Heart right ventricle (tissue), 16 donors: Measurements from ENCODE around the gene LRP1B. TPM values are rescaled to one million over a fixed set of nuclear protein-coding genes. Genes with fewer than 3 reads are reported as not detected.

Experiments
- ATAC-seq, 8 donors: fragments of 200-7000 bp; cut with Tn5 transposase; one replicate each; pipeline ENCODE4 v1.9.1; 2020; ENCODE audit warnings: mild to moderate bottlenecking in 8 of 8, moderate library complexity in 8 of 8, moderate number of reproducible peaks in 1 of 8
- DNase-seq, 2 donors: peaks; one replicate each; pipeline ENCODE4 v3.0.0-alpha.2; 2020
- H3K27ac ChIP-seq, 10 donors: fragments of 200-600 bp; sonication (generic) in 2 of 10; one replicate each; pipeline versions ENCODE4 v1.5.0 to v1.8.0; 2020 to 2022; ENCODE audit warnings: mild to moderate bottlenecking in 3 of 10
- H3K27me3 ChIP-seq, 7 donors: fragments of 200-600 bp; one replicate each; pipeline ENCODE4 v1.8.0; 2021 to 2022; ENCODE audit warnings: mild to moderate bottlenecking in 2 of 7
- H3K36me3 ChIP-seq, 9 donors: fragments of 200-600 bp; sonication (generic) in 1 of 9; one replicate each; pipeline versions ENCODE4 v1.5.0 to v1.8.0; 2020 to 2022; ENCODE audit warnings: mild to moderate bottlenecking in 2 of 9
- H3K4me1 ChIP-seq, 9 donors: fragments of 200-600 bp; sonication (generic) in 1 of 9; one replicate each; pipeline versions ENCODE4 v1.5.0 to v1.8.0; 2020 to 2022; ENCODE audit warnings: mild to moderate bottlenecking in 4 of 9
- H3K4me3 ChIP-seq, 10 donors: fragments of 200-600 bp; sonication (generic) in 2 of 10; one replicate each; pipeline versions ENCODE4 v1.5.0 to v1.8.0; 2020 to 2022; ENCODE audit warnings: mild to moderate bottlenecking in 7 of 10, moderate library complexity in 2 of 10
- H3K9me3 ChIP-seq, 11 donors: fragments of 200-600 bp in 10 of 11; sonication (generic) in 2 of 11; one replicate each; pipeline versions ENCODE4 v1.5.0 to v1.8.0; 2013 to 2022; ENCODE audit warnings: mild to moderate bottlenecking in 2 of 11, control low read depth in 1 of 11, moderate library complexity in 1 of 11
- whole genome bisulfite sequencing, 2 donors: extraction: QIAGEN DNeasy Blood & Tissue Kit; methylation state at CpG; one replicate each; pipeline ENCODE4 v1.1.7; 2013; ENCODE audit warnings: inconsistent platforms in 1 of 2; 5-methylcytosine and 5-hydroxymethylcytosine counted together
- intact Hi-C, 10 donors: fragments of 100-400 bp; cut with DNase I; formaldehyde crosslinking; loops; one replicate each; pipeline versions ENCODE4 v1.11.1 to v1.14.2; 2022
- polyA plus RNA-seq, 2 donors: library from polyadenylated mRNA; stranded (reverse); fragments of 200-250 nt; gene quantifications; one replicate each; pipeline ENCODE4 v1.2.3, GENCODE V29; 2013
- total RNA-seq, 10 donors: library from RNA; stranded (reverse); fragmentation: NEBNext Ultra II Directional in 3 of 10; extraction: Animal tissue kit (Norgen Biotek cat#: 25700) in 3 of 10; gene quantifications; one replicate each; pipeline versions ENCODE4 v1.2.1 to v1.2.4, GENCODE V29; 2021 to 2023
- TF ChIP-seq, protein P1 (sequence below), 9 donors: fragments of 200-600 bp; sonication (generic) in 2 of 9; IDR thresholded peaks; one replicate each; pipeline versions ENCODE4 v1.5.0 to v1.8.0; 2021 to 2022; ENCODE audit warnings: antibody characterized with exemption in 9 of 9, mild to moderate bottlenecking in 5 of 9, moderate library complexity in 1 of 9
- donor health status: Arrhythmogenic right ventricular cardiomyopathy.
- donor health status: ischemic (EF 13 %, LVEDD 7.1; RV severe dilation, severe dysfunction).
- donor health status: healthy with polysubstance abuse.
- donor health status: DM: no; HTN: yes; CAD: no.
- donor health status: DM: no; HTN: no; CAD: no.
- donor health status: ischemic (EF 25% LVEDD 6.9; RV normal size, moderate dysfunction).
- donor health status: ischemic (EF 25% LVEDD 5.7; RV mildly dilated, moderate dysfunction).
- donor health status: healthy.
- donor health status: DM: yes; HTN: yes; CAD: no.
- donor health status: Ischemic cardiomyopathy.
- donor health status: ischemic (EF 35%, LVEDD 5.7; RV mildly dilated, moderate dysfunction).
- donor health status: nonischemic (EF 11% LVEDD 7.7; RV severe dilation, severe dysfunction).
- donor health status: DM: yes; HTN: yes; CAD: no.
- donor health status: PGD.
- donor health status: ischemic (EF 29% LVEDD 5.4; RV normal size, mild dysfunction).
- donor health status: nonischemic (EF 23%, LVEDD 6.1; RV moderate dilation, normal function).

Gene LRP1B
- total and polyA plus RNA-seq, 12 donors: 0.02 to 0.27 (median 0.14) TPM; not detected in 1

DNA sequence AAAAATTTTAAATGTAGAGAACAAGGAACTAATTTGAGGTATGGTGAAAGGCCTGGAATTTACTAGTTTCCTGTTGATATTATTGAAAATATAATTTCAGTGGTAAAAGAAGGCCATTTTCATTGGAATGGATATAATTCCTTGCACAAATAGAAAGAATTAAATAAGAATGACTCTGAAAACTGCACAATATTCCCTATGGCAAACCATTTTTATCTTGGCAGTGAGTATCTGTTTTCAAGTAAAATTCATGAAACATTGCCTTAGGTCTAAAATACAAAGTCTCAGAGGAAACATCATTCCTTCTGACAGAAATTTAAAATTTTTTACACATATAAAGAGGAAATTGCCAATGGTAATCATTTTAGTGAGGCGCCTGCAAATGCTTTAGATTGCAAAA, 1468.3 kb downstream of the LRP1B start:
- intact Hi-C loops: no loop called here
- Histone ChIP-seq H3K9me3 (no peaks in the 10 kb centered on the region), H3K4me3 (no peak overlapping the region), H3K36me3 (no peaks in the 10 kb centered on the region), H3K27me3 (no peaks in the 10 kb centered on the region), H3K4me1 (no peaks in the 10 kb centered on the region), H3K27ac (no peak overlapping the region)
- ATAC-seq (no peak), DNase-seq (no peak)
- 89 to 90% methylated on average over 1 of the region's 1 CpG for WGBS, 2 donors
- TF ChIP-seq, protein P1, sequence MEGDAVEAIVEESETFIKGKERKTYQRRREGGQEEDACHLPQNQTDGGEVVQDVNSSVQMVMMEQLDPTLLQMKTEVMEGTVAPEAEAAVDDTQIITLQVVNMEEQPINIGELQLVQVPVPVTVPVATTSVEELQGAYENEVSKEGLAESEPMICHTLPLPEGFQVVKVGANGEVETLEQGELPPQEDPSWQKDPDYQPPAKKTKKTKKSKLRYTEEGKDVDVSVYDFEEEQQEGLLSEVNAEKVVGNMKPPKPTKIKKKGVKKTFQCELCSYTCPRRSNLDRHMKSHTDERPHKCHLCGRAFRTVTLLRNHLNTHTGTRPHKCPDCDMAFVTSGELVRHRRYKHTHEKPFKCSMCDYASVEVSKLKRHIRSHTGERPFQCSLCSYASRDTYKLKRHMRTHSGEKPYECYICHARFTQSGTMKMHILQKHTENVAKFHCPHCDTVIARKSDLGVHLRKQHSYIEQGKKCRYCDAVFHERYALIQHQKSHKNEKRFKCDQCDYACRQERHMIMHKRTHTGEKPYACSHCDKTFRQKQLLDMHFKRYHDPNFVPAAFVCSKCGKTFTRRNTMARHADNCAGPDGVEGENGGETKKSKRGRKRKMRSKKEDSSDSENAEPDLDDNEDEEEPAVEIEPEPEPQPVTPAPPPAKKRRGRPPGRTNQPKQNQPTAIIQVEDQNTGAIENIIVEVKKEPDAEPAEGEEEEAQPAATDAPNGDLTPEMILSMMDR (IDR thresholded peaks at IDR 0.05): no peak

DNA sequence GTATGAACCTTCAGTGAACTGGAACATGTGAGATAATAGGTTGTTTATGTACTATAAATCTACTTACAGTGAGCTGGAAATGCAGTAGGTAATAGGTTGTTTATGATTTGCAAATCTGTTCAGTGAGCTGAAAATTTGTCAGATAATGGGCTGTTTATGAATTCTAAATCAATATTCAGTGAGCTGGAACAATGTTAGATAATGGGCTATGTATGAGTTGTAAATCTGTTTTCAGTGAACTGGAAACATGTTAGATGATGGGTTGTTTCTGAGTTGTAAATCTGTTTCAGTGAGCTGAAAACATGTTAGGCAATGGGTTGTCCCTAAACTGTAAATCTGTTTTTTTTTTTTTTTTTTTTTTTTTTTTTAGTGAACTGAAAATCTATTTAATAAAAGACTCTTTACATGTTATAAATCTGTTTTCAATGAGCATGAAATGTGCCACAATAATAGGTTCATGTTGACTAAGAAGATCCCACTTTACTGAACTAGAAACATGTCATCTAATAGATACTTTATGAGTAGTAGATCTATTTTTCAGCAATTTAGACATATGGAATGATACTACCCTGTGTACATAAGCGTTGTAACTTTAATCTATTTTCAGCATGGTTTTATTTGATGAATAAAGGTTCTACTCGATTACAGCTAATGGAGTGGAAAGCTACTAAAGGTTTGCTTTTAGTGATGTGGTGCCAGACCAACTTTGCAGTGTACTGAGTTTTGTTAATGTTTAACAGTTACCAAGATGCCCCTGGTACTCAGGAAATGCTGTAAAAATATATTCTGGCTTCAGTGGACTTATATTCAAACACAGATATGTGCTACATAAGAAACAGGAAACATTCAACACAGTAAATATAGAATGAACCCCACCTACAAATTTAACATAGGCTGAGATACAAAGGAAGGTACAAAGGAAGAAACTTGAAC, 1471.8 kb downstream of the LRP1B start:
- 68 to 87% methylated on average over 2 of the region's 2 CpGs for WGBS, 2 donors
- H3K36me3 ChIP-seq: no peaks in the 10 kb centered on the region

GRCh38 chr2:140657657-140658056, 1473.2 kb downstream of the LRP1B start:
- Histone ChIP-seq H3K27me3 (no peaks in the 10 kb centered on the region), H3K9me3 (no peaks in the 10 kb centered on the region), H3K4me1 (no peaks in the 10 kb centered on the region), H3K4me3 (no peak overlapping the region), H3K27ac (no peak overlapping the region), H3K36me3 (no peaks in the 10 kb centered on the region)
- intact Hi-C loops: no loop called here
- ATAC-seq (no peak), DNase-seq (no peak)
- TF ChIP-seq, protein P1 (IDR thresholded peaks at IDR 0.05): no peak
- WGBS, 2 donors: 68 to 72% methylated on average over 2 of the region's 2 CpGs

More for the DNA sequence above, 1471.8 kb downstream of the LRP1B start:
- Histone ChIP-seq H3K9me3 (no peaks in the 10 kb centered on the region), H3K4me3 (no peak overlapping the region), H3K4me1 (no peaks in the 10 kb centered on the region), H3K27ac (no peak overlapping the region), H3K27me3 (no peaks in the 10 kb centered on the region)
- TF ChIP-seq, protein P1 (IDR thresholded peaks at IDR 0.05): no peak
- ATAC-seq: no peak
- DNase-seq: no peak
- intact Hi-C loops: no loop called here

DNA sequence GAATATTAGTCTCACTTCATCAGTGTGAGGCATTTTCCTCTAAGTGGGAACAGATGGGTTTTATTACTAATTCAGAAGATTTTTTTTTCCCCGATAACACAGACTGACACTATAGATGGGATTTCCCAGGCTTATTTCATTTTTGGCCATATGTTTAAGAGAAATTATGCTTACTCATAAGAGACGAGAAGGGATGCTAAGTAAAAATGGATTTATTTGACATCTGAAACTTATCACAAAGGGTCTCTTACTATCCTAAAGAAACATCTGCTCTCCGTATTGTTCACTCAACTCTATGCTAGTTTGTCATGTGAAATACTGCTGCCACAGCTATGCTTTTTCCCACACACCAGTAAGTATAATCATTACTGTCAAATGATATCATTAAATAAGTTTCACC, 1476.3 kb downstream of the LRP1B start:
- Histone ChIP-seq H3K4me3 (no peak overlapping the region), H3K36me3 (no peaks in the 10 kb centered on the region), H3K27me3 (no peaks in the 10 kb centered on the region), H3K4me1 (no peaks in the 10 kb centered on the region), H3K9me3 (no peaks in the 10 kb centered on the region), H3K27ac (no peak overlapping the region)
- intact Hi-C loops: no loop called here
- DNase-seq (no peak), ATAC-seq (no peak)
- TF ChIP-seq, protein P1 (IDR thresholded peaks at IDR 0.05): no peak
- 61 to 68% methylated on average over 3 of the region's 3 CpGs for WGBS, 2 donors
